GM19023 (cell line): ENCODE measurements around the gene SCIN.
"Not testable (repeated sequence)": the region's sequence is repeated elsewhere in the genome, so short reads cannot be mapped to it uniquely, and the experiment has no call there.

ENCODE experiments used
- ATAC-seq: cut with Tn5 transposase; IDR thresholded peaks from one replicate; pipeline ENCODE4 v1.9.1; 2021; ENCODE audit warnings: mild to moderate bottlenecking, moderate library complexity; ENCODE audit not compliant: unreplicated experiment

Gene SCIN

DNA sequence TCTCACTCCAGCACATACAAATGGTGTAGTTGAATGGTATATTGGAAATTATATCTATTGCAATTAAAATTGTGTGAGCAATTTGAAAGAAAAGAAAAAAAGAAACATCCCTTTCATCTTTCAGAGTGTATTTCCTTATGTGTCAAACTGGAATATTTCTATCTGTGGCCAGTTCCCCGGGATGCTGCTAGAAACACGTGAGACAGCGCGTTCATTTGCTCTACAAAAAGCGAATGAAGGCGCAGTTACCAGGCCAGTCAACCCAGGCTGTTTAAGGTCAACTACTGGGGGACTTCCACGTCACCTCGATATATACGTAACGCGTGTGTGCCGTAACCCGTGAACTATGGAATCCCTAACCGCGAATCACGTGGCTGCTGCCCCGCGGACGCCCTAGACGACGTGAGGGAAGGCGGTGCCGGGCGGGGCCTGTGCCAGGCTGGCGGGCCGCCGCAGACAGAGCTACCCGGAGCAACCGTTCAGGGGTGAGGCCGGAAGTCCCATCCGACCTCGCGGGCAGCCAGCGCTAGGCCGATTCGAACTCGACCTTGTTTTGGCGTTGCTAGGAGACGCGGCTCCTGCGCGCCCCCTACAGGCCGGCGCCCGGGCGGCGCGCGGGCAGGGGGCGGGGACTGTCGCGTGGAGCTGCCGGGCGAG lies 115.8 kb downstream of the SCIN start:
- ATAC-seq: peak; percentile 85

DNA sequence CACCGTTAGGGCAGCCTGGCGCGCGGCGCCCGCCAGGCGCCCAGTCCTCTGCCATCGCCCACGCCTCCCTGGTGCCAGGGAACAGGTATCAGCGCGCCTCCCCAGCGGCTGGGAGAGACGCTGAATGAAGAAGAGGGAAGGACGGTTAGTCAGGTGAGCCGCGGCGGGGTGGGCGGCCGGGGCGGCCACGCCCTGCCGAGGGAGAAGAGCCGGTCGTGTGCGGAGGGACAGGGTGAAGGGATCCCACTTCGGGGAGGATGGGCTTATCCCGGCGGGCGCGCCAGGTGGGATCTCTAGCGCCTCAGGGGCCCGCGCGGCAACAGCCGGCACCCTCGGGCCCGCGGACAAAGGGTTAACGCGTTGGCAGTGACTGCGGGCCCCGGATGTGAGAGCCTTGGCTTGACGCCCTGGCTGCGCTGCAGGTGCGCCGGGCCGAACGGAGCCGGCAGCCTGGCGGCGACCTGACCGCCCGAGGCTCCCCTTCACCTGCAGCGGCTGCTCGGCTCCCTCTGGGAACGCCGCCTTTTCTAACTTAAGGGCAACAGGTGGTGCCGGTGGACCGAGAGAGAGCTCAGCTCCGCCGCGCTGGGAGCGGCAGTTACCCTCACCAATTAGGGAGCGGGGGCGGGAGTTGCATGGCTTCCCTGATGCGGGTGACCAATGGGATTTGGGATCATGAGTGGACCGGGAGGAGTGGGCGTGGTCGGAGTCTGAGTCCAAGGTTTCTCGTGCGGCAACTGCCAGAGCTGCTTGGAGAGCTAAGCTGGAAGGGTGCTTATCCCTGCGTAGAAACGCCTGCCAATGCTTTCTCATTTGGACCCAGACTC lies 116.6 kb downstream of the SCIN start, which contains the start of gene ARL4A:
ARL4A (plus strand) TSS at position 743 of the 827 bp plus-strand sequence. CDS start 622 bp downstream, outside the sequence.
- peak; percentile 72 for ATAC-seq

DNA sequence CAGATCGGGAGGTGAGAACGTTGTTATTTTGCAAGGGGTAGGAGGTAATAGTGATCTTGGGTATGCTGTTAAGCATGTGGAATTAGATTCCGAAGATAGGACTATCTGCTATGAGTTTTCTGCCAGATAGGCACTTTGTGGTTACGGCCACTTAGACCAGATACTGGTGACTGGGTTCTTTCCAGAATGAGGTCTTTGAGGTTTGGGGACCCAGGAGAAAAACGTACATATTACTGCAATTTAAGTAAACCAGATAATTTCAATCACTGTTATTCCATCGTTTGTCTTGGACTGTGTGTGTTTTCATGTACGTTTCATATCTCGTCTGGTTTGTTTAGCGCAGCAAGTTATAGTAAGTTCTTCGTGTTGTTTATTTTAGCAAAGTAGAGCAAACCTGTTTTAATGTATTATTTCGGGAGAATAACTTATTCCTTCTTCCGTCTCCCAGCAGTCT lies 117.2 kb downstream of the SCIN start:
- ATAC-seq: peak; percentile 0

DNA sequence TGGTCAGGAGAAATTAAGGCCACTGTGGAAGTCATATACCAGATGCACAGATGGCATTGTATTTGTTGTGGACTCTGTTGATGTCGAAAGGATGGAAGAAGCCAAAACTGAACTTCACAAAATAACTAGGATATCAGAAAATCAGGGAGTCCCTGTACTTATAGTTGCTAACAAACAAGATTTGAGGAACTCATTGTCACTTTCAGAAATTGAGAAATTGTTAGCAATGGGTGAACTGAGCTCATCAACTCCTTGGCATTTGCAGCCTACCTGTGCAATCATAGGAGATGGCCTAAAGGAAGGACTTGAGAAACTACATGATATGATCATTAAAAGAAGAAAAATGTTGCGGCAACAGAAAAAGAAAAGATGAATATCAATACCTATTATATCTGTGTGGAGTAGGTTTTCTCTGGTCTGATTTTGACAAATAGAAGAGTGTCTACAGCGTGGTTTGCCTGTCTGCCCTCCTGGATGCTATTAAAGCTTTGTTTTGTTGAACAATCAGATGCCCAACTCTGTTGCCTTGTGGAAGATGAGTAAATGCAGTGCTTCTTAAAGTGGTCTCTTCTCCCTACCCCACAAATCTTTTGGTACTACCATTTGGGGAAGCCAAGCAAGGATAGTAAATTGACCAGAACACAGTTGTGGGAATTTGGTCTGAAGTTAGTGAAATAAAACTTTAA lies 118.1 kb downstream of the SCIN start:
- ATAC-seq: not testable (repeated sequence)

DNA sequence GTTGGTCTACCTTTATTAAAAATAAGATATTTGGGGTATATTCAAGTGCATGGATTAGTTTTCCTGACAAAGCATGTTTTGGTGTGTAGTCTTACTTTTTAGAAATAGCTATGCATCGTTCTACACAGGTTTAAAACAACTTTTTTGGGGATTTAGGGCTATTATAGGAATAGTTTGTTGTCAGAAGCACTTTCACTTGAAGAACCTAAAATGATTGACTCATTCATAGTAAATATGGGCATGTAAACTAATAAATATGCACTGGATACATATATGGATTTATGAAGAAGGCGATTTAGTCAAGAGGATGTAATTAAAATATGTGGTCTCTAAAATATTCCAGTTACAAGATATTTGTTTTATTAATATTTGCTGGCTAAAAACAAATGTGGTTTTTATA lies 118.9 kb downstream of the SCIN start:
- no peak for ATAC-seq

DNA sequence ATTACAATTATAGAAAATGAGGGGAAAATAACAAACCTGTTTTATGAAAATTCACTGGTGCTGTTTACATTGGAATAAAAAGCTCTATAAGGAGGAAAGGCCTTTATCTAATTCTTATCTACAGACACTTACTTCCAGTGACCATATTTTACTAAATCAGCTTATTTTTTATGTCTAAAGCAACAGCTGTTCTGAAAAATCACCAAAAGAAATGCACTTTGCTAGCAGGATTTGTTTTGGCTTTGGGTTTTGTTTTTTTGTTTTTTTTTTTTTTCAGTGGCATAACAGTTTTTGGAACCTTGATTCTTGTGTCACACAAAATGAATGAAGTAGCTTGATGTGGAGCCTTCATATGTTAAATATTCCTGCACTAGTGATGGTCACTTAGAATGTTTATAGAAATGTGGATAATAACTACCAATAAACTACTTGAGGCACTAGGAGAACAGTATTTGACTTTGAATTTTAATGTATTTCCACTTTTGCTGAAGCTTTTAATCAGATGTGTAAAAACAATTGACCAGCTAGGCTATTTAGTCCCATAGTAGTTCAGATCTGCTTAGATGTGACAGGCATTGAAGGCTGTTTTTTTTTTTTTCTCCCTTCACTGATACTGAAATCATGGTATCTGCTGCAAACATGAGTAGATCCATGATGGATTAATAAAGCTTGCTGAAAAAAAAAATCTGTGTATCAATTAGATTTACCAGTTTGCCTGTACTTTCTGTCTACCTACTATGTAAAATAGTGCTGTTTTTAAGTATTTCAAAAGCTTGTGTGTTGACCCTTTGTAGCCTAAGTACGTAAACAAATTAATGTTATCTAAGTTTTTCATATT lies 119.7 kb downstream of the SCIN start:
- no peak for ATAC-seq

DNA sequence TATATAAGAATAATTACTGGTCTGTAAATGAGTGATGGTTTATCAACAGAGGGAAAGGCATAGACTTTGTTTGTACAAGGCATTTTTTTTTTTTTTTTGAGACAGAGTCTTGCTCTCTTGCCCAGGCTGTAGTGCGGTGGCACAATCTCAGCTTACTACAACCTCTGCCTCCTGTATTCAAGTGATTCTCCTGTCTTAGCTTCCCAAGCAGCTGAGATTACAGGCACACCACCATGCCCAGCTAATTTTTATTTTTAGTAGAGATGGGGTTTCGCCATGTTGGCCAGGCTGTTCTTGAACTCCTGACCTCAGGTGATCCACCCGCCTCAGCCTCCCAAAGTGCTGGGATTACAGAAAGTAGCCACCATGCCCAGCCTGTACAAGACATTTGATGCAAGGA lies 120.9 kb downstream of the SCIN start:
- ATAC-seq: not testable (repeated sequence)

DNA sequence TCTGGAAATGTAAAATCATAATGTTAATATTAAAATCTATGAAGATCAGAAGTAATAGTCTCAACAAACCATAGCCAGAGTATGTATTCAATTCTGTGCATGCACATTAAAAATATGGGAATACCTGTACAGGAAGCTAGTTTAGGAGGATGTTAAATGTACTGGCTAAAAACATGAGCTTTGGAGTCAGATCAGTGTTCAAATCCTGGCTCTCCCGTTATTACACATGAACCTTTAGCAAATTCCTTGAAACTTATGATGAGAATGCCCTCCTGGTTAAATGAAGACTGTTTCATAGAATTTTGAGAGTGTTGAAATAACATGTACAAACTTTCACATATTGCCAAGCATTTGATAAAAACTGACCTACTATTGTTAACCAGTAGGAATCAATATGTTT lies 121.5 kb downstream of the SCIN start:
- no peak for ATAC-seq

DNA sequence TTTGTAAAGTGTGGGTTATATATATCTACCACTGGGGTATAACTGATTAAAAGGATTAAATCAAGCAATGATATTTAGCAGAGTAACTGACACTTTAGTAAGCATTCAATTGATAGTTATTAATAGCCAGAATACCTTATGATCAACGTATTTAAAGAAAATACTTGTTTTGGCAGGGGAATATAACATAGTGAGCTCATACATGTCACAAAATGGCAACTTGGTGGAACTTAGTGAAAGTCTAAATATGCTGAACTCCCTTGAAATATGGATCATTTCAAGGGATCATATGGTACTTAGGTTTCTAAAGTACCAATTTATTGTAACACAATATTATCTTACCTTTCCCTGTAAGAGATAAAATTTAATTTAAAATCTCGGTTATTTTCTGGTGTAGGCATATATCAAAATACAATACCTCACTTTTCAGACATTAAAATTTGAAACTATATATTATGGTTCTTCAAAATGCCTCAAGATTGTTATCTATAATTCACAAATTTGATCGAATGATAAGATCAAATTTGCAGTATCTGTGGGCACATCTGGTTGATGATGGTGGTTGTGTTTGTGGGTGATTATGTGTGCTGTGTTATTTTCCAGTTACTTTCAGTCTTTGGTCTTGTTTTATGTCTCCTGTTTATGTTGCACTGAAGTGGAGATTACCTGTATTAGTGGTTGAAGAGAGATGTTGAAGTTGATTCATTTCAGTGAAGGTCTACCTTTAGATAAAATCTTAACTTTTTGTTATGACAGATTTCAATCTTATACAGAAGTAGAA lies 122.1 kb downstream of the SCIN start:
- no peak for ATAC-seq

DNA sequence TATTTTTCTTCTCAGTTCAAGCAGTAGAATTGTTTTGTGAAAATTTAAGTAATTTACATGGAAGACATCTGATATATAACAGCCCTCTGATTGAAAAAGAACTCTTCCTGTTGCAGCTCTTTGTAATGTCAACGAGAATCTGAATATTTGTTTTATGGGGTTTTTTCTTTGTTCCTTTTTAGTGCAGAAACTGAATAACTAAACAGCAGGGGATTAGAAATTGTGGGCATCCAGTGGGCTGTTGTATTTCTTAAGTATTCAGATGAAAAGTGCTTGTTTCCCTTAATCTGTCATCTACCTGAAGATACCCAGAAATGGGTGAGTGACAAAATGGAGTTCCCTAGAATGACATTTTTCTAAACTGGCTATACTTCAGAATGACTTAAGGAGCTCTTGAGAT lies 124.3 kb downstream of the SCIN start:
- no peak for ATAC-seq

DNA sequence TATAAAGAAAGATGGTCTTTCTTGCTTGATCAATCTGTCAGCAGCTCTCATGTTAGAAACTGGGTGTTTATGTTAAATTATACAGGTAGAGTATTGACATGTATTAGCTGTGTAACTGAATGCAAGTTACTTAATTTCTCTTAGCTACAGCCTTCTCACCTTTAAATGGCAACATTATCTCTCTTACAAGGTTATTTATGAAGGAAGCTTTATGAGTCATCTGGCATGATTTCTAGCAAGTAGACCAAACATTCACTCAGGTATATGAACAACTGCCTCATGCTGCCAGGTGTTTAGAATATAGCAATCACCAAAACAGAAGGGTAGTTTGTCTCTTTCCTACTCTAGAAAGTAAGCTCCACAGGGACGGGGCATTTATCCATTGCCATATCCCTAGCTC lies 125.4 kb downstream of the SCIN start:
- ATAC-seq: no peak

DNA sequence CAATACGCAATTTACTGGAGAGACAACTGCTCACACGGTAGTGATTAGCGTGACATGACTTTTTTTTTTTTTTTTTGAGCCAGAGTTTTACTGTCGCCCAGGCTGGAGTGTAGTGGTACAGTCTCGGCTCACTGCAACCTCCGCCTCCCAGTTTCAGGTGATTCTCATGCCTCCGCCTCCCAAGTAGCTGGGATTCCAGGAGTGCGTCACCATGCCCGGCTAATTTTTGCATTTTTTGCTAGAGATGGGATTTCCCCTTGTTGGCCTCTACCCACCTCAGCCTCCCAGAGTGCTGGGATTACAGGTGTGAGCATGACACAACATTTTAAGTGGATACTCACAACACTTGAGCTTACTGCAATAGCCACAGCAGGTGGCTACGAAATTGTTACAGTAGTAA lies 128.8 kb downstream of the SCIN start:
- no peak for ATAC-seq

DNA sequence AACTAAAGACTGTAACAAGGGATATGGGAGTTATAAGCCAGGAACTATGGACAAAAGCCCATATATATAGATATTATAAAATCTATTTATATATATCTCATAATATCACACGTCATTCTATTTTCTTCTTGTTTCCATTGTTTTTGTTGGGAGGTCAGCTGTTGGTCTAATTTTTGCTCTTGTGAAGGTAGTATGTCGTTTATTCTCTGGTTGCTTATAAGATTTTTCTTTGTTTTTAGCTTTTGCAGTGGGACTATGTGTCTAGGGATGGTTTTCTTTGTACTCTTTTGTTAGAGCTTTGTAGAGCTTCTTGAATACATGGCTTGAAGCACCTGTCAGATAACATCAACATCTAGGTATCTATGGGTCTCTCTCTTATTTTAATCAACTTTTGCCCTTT lies 130.9 kb downstream of the SCIN start:
- no peak for ATAC-seq

DNA sequence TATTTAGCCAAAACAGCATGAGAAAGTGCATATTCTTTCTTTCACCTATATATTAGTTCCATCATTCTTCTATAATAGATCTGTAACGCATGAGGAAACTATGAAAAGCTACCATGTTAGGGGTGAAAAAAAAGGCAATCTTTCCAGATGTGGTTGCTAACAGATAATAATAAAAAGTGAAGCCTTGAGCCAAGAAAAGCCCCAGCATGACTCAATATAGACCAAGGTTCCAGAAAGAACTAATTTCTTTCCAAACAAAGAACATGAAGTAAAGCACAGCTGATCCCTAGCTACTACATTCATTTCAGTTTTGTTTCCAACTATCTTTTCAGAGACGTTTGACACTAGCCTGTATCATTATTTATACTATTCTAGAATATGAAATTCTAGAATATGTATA lies 133.4 kb downstream of the SCIN start:
- no peak for ATAC-seq

DNA sequence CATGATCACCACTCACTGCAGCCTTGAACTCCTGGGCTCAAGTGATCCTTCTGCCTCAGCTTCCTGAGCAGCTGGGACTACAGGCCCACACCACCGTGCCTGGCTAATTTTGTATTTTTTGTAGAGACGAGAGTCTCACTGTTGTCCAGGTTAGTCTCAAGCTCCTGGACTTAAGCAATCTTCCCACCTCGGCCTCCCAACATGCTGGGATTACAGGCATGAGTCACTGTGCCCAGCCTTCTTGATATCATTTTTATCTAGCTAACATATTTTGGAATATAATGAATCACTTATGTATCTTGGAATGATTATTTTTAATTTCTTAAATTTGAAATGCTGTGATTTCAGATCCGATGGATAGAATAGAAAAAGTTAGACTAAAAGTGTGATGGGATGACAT lies 135.4 kb downstream of the SCIN start:
- ATAC-seq: no peak

DNA sequence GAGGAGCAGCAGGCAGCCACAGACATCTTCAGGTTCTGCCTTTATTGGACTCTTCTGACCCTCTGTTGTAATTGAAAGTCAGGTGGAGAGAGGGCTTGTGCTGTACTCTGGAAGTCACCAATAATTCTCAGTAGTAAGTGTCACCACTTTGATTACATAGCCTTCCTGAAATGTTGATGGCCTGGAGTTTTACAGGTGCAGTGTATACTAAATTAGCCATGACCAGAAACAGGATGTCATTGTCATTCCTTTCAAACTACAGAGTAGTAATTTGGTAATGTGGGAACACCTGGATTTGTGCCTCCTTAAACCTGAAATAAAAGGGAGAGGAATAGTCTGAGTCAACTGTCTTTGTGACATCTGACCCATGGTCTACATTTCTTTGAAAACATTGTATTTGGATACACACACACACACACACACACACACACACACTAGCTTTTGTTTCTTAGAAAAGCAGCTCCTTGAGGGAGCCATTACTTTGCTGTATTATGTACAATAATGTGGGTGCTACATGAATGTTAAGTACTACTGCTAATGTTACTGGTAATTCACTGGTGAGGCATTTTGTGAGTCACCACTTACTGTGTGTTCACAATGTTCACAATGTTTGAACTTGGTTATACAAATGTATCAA lies 136.5 kb downstream of the SCIN start:
- ATAC-seq: no peak

DNA sequence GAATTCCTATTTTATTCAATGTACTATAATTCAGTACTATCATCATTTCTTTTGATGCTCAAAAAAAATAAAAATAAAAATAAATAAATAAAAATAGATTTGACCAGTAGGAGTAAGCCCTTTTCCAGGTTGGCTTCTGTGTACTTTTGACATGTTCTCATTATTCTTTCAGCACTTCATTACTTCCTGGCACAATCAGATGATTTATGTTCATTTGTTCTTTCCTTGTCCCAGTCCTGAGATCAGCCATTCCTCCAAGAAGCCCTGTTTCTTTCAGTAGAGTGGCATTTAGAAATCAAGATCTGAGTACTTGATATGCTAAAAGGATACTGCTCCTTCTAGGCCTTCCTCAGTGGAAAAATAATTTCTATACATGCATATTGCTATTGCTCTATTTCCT lies 137.8 kb downstream of the SCIN start:
- ATAC-seq: no peak
